ENCODE results near the gene MPPED1.

The MPPED1 gene

GRCh38 chr22:43412808-43413795 lies 1.3 kb downstream of the MPPED1 start:
- DNase-seq, result no peak

GRCh38 chr22:43413826-43414225 lies 2.0 kb downstream of the MPPED1 start:
- DNase-seq, result no peak

- no peak for DNase-seq
These were observed 3.9 kb downstream of the MPPED1 start for GRCh38 chr22:43415681-43416080.

- no peak for DNase-seq
These were observed 5.7 kb downstream of the MPPED1 start for GRCh38 chr22:43417555-43417954.

GRCh38 chr22:43418079-43418825 lies 6.4 kb downstream of the MPPED1 start:
- no peak for DNase-seq

GRCh38 chr22:43419371-43420080 lies 7.7 kb downstream of the MPPED1 start:
- DNase-seq, result no peak

- no peak for DNase-seq
These were observed 9.3 kb downstream of the MPPED1 start for GRCh38 chr22:43421046-43421665.

GRCh38 chr22:43421914-43422615 lies 10.3 kb downstream of the MPPED1 start:
- no peak for DNase-seq

GRCh38 chr22:43423046-43423445 lies 11.2 kb downstream of the MPPED1 start:
- DNase-seq, result no peak

GRCh38 chr22:43424201-43424600 lies 12.4 kb downstream of the MPPED1 start:
- DNase-seq, result no peak

- DNase-seq, result no peak
These were observed 13.1 kb downstream of the MPPED1 start for GRCh38 chr22:43424666-43425630.

- no peak for DNase-seq
These were observed 14.4 kb downstream of the MPPED1 start for GRCh38 chr22:43425976-43426785.

GRCh38 chr22:43426816-43427215 lies 15.0 kb downstream of the MPPED1 start:
- no peak for DNase-seq

GRCh38 chr22:43427296-43428004 lies 15.6 kb downstream of the MPPED1 start:
- DNase-seq, result no peak

- DNase-seq, result no peak
These were observed 16.2 kb downstream of the MPPED1 start for GRCh38 chr22:43428005-43428485.

- no peak for DNase-seq
These were observed 16.7 kb downstream of the MPPED1 start for GRCh38 chr22:43428521-43428920.

- no peak for DNase-seq
These were observed 17.6 kb downstream of the MPPED1 start for GRCh38 chr22:43429426-43429825.

- DNase-seq, result no peak
These were observed 20.2 kb downstream of the MPPED1 start for GRCh38 chr22:43431808-43432554.

Measured in Kasumi-1 (cell line).